ENCODE results near the gene RARRES1.
A peak's percentile ranks its signal among the peaks of the same experiment; 100 is the strongest.
"Not testable (repeated sequence)": the region's sequence is repeated elsewhere in the genome, so short reads cannot be mapped to it uniquely, and the experiment has no call there.

RARRES1 gene

GRCh38 chr3:158731486-158731885 lies 771 bp downstream of the RARRES1 start:
- DNase-seq, result no peak

DNA sequence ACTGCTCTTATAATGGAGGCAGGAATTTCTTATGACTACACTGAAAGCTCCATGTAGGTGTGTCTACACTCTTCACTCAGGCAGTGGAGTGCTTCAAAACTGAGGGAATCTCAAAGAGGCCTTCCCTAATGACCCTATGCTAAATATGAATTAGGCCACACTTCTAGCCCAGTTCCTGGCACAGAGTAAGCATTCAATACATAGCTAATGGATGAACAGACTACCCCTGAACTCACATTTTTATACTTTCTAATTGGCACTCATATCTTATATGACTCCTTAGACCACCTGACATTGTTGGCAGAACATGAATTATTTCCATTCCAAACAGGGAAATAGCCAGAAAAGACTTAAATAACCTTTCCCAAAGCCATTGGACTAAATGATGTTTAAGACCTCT lies 3.4 kb downstream of the RARRES1 start:
- DNase-seq, result no peak

- DNase-seq, result no peak
Observed at GRCh38 chr3:158728061-158728377, 4.2 kb downstream of the RARRES1 start.

GRCh38 chr3:158727206-158728060 lies 4.8 kb downstream of the RARRES1 start:
- DNase-seq, result peak; percentile 68

DNA sequence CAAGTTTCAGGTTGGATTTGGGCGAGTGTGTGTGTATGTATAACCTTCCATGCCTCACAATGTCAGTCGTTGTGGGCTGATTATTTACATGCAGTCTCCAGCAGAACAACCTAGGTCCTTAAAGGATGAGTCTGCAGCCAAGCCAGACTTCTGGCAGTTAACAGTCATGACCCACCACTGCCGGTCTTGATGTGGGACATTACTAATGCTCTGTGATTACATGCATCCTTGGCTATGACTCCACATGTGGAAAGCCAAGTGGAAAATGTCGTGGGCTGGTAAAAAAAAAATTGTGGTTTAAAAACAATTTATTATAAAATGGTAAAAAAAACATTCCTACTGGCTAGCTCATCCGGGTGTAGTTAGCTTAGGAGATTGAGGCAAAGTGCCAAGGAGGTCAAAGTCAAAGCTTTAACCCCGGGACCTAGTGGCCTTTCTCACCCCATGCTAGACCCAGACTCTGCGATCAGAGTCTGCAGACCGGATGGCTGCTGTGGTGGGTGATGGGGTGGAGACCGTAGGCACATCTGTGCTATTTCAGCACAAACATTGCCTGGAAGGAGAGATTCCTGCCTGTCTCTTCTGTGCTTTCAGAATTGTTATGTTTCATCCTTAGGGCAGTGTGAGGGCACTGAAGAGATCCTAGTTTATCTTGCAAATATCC lies 6.8 kb downstream of the RARRES1 start:
- no peak for DNase-seq

DNA sequence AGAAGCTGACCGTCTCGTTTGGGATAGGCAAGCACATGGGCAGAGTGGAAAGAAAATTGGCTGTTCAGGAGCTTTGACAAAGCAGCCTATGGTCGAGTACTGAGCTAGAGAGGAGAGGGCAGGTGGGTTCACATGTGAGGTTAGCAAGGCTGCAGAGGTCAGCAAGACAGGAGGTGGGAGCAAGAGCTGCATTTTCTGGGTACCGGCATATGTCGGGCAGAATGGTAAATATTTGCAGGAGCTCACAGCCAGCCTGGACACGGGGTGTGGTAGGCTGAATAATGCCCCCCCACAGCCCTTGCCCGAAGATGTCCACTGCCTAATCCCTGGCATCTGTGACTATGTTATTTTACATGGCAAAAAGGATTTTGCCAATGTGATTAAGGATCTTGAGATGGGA lies 8.3 kb downstream of the RARRES1 start:
- no peak for DNase-seq

GRCh38 chr3:158722108-158722507 lies 10.1 kb downstream of the RARRES1 start:
- no peak for DNase-seq

GRCh38 chr3:158718490-158719170 lies 13.6 kb downstream of the RARRES1 start:
- no peak for DNase-seq

GRCh38 chr3:158717576-158717975 lies 14.7 kb downstream of the RARRES1 start:
- DNase-seq, result no peak

- peak; percentile 51 for DNase-seq
Observed at GRCh38 chr3:158713094-158713499, 19.2 kb downstream of the RARRES1 start.

DNA sequence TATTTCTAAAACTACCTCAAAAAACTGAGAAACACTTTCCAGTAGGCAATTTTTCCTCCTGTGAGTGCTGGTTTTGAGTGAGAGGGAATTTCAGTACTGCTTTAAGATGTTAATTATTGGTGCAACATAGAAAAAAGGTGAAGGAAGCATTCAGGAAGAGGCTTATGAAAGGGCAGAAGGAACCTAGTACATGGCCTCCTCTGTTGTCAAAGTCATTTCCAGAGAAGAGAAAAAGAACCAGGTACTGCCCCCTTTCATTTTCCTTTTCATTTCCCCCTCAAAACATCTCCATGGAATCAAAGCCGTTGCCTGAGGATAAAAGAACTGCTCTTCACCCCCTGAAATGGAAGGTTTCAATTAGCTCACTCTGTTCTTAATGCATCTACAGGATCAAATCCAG lies 19.8 kb downstream of the RARRES1 start:
- peak; percentile 35 for DNase-seq

- no peak for DNase-seq
Observed at GRCh38 chr3:158711886-158712285, 20.4 kb downstream of the RARRES1 start.

GRCh38 chr3:158710601-158711000 lies 21.7 kb downstream of the RARRES1 start:
- DNase-seq, result no peak

DNA sequence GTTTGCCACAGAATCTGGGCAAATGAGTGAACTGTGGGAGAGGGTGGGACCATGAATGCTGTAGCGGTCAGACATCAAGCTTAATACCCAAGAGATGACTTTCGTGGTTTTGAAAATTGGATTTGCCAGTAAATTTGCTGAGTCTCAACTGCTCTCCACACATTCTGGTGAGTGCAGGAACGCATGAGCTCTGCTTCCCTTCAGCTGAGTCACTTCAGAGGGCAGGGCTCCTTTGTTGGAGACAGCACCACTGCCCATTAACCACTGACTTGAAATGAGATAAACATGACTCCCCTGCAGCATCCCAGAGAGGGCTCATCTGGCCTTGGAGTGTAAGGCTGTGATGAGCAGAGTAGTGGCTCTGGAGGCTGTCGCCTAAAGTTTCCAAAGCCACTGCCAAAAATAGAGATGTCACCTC lies 22.6 kb downstream of the RARRES1 start:
- peak; percentile 24 for DNase-seq

DNA sequence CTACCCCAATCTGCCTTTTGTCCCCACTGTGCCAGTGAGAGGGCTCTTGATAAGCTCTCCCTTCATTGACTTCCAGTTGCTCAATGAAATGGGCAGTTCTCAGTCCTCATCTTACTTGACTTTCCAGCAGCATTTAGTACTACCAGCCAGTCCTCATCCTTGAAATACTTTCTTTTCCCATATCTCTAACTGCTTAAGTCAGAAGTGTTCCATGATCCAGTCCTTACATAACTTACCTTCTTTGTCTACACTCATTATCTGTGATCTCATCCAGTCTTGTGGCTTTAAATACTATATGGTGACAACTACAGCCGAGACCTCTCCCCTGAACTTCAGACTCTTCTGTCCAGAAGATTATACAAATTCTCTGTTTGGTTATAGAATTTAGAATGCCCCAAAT lies 28.7 kb downstream of the RARRES1 start:
- DNase-seq, result no peak

GRCh38 chr3:158702815-158703481 lies 29.3 kb downstream of the RARRES1 start:
- no peak for DNase-seq

GRCh38 chr3:158701420-158702065 lies 30.7 kb downstream of the RARRES1 start:
- DNase-seq, result no peak

- no peak for DNase-seq
Observed at GRCh38 chr3:158700559-158700958, 31.7 kb downstream of the RARRES1 start.

DNA sequence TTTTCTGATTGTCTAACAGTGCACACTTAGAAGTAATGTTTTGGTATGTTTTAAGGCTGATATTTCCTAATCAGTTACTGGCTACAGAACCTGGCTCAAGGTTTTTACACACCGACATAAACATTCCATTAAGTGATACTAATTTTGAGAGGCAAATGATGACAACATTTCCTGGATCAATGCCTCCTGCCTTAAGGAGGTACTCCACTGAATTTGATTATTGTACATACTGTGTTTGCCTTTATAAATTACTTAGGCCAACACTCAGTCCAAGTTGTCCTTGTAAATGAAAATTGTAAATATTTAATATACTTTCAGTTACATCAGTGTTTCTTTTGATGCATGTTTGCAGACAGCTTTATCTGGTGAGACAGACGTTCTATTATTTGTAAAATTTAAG lies 35.6 kb downstream of the RARRES1 start:
- DNase-seq, result no peak

DNA sequence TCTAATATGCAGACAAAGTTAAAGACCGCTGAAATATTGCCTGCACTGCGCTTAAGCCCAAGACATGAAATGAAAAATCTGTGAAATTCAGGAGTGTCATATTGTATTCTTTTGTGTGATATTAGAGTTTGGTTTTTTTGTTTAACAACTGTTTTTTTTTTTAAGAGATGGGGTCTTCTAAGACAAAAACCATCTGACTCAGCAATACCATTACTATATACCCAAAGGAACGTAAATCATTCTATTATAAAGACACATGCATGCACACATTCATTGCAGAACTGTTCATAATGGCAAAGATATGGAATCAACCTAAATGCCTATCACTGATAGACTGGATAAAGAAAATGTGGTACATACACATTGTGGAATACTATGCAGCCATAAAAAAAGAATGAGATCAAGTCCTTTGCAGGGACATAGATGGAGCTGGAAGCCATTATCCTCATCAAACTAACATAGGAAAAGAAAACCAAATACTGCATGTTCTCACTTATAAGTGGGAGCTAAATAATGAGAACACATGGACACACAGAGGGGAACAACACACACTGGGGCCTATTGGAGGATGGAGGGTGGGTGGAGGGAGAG lies 38.3 kb downstream of the RARRES1 start:
- not testable (repeated sequence) for DNase-seq

- no peak for DNase-seq
Observed at GRCh38 chr3:158685159-158685558, 47.1 kb downstream of the RARRES1 start.

DNA sequence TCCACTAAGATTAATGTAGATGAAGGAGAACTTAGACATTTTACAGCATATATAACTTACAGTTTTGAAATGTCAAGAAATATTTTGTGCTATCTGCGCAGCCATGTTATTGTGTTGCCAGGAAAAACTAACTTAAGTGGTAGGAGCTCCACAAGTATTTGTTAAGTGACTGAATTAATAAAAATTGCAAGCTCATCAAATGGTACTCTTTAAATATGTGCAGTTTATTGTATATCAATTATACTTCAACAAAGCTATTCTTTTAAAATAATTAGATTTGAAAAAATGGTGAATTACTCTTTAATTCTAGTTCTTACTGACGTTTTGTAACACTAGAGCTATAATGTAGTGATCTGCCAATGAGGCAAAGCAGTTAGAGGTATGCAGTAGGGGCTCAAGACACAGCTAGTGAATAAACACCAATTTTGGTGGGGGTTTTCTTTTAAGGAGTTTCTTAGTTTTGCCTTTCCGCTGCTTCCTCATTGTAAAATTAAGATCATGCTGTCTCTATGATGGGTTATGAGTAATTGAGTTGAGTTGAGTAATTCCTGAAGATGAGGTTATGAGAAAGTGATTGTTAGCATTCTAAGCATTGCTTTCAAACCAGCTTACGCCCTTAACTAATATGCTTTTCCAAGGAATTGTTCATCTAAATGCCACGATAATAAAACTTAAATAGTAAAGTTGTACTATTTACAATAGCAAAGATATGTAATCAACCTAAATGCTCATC lies 48.9 kb downstream of the RARRES1 start:
- DNase-seq, result peak; percentile 42

All from activated CD4-positive, alpha-beta T cell treated with anti-CD3 and anti-CD28 coated beads, Interleukin-2, amount 50 U/mL, for 16 hours (primary cell).